Stimulated activated CD4-positive, alpha-beta T cell treated with anti-CD3 and anti-CD28 coated beads, Interleukin-4, amount 100 ng/mL, for 48 hours (primary cell): ENCODE measurements around the gene BAZ2B.

Source experiments
- DNase-seq, 2 donors: peaks; one replicate each; pipeline ENCODE4 v3.0.0-alpha.2; 2020; ENCODE audit warnings: low read depth in 2 of 2

BAZ2B gene

GRCh38 chr2:159615367-159616285, 722 bp downstream of the BAZ2B start:
- peak; percentile 12 to 28 for DNase-seq

- no peak for DNase-seq
Measured at GRCh38 chr2:159614534-159615366, 1.6 kb downstream of the BAZ2B start.

GRCh38 chr2:159613651-159614285, 2.6 kb downstream of the BAZ2B start:
- no peak for DNase-seq

GRCh38 chr2:159613091-159613490, 3.3 kb downstream of the BAZ2B start:
- no peak for DNase-seq

GRCh38 chr2:159612255-159612901, 4.0 kb downstream of the BAZ2B start:
- DNase-seq = no peak

GRCh38 chr2:159609811-159610549, 6.4 kb downstream of the BAZ2B start:
- no peak for DNase-seq

- no peak for DNase-seq
Measured at GRCh38 chr2:159608723-159609308, 7.5 kb downstream of the BAZ2B start.

- DNase-seq = no peak
Measured at GRCh38 chr2:159608108-159608507, 8.2 kb downstream of the BAZ2B start.

GRCh38 chr2:159606287-159606686, 10.1 kb downstream of the BAZ2B start:
- no peak for DNase-seq

- DNase-seq = no peak
Measured at GRCh38 chr2:159605441-159606178, 10.7 kb downstream of the BAZ2B start.

- DNase-seq = no peak
Measured at GRCh38 chr2:159604159-159604558, 12.2 kb downstream of the BAZ2B start.

GRCh38 chr2:159600752-159601151, 15.6 kb downstream of the BAZ2B start:
- no peak for DNase-seq

GRCh38 chr2:159595410-159596046, 20.8 kb downstream of the BAZ2B start:
- no peak for DNase-seq

GRCh38 chr2:159592441-159592840, 23.9 kb downstream of the BAZ2B start:
- no peak for DNase-seq

- no peak for DNase-seq
Measured at GRCh38 chr2:159591221-159591620, 25.1 kb downstream of the BAZ2B start.

- DNase-seq = no peak
Measured at GRCh38 chr2:159589286-159589685, 27.1 kb downstream of the BAZ2B start.

- DNase-seq = no peak
Measured at GRCh38 chr2:159586034-159586433, 30.3 kb downstream of the BAZ2B start.

GRCh38 chr2:159585622-159586021, 30.7 kb downstream of the BAZ2B start:
- DNase-seq = no peak

GRCh38 chr2:159584796-159585195, 31.6 kb downstream of the BAZ2B start:
- no peak for DNase-seq
